T47D (cell line): ENCODE data around the gene COL9A3.

Experiments used
- DNase-seq, 2 experiments: peaks; one replicate each; pipeline versions ENCODE4 v3.0.0 to v3.0.0-alpha.2; 2011 to 2012; ENCODE audit warnings: low read depth in 1 of 2, low spot score in 1 of 2
- JUND ChIP-seq: IDR thresholded peaks from 2 replicates; pipeline ENCODE4 v1.6.1; 2012; ENCODE audit warnings: low read depth
- in situ Hi-C: cut with HindIII; loops from 2 replicates; pipeline ENCODE4 v1.10.0; 2016; ENCODE audit warnings: low sequenced_read_pairs, low pct_unique_long_range_greater_than_20kb

COL9A3 gene

GRCh38 chr20:62826646-62827310 lies 9.9 kb downstream of the COL9A3 start:
- in situ Hi-C loops = no loop called here
- DNase-seq = no peak
- TF ChIP-seq JUND = no peak

GRCh38 chr20:62827311-62828038 lies 10.6 kb downstream of the COL9A3 start:
- DNase-seq = no peak
- in situ Hi-C loops = no loop called here
- no peak for TF ChIP-seq JUND

- no peak for TF ChIP-seq JUND
- in situ Hi-C loops = no loop called here
- no peak for DNase-seq
These were observed 11.2 kb downstream of the COL9A3 start for GRCh38 chr20:62828051-62828450.

- TF ChIP-seq JUND = no peak
- DNase-seq = no peak
- in situ Hi-C loops = no loop called here
These were observed 11.8 kb downstream of the COL9A3 start for GRCh38 chr20:62828511-62829230.

GRCh38 chr20:62829231-62830230 lies 12.7 kb downstream of the COL9A3 start:
- DNase-seq = no peak
- TF ChIP-seq JUND = no peak
- in situ Hi-C loops = no loop called here

GRCh38 chr20:62830251-62830650 lies 13.4 kb downstream of the COL9A3 start:
- DNase-seq = no peak
- in situ Hi-C loops = no loop called here
- no peak for TF ChIP-seq JUND

GRCh38 chr20:62830821-62831220 lies 14.0 kb downstream of the COL9A3 start:
- no peak for TF ChIP-seq JUND
- DNase-seq = peak in 1 of 2 experiments; percentile 56
- in situ Hi-C loops = no loop called here

- no peak for TF ChIP-seq JUND
- in situ Hi-C loops = no loop called here
- peak in 1 of 2 experiments; percentile 67 for DNase-seq
These were observed 14.5 kb downstream of the COL9A3 start for GRCh38 chr20:62831361-62831788.

GRCh38 chr20:62831854-62832211 lies 15.0 kb downstream of the COL9A3 start:
- in situ Hi-C loops = no loop called here
- TF ChIP-seq JUND = no peak

GRCh38 chr20:62832212-62832922 lies 15.5 kb downstream of the COL9A3 start:
- peak; percentile 50 to 81 for DNase-seq
- in situ Hi-C loops = no loop called here
- TF ChIP-seq JUND = no peak

More at GRCh38 chr20:62831854-62832211, 15.0 kb downstream of the COL9A3 start:
- DNase-seq = no peak

GRCh38 chr20:62832951-62833391 lies 16.1 kb downstream of the COL9A3 start:
- DNase-seq = no peak
- TF ChIP-seq JUND = no peak
- in situ Hi-C loops = no loop called here
